ENCODE results near the gene LMF1. TPM values are rescaled to one million over a fixed set of nuclear protein-coding genes. Genes with fewer than 3 reads are reported as not detected.

LMF1 gene
- total RNA-seq, 1 experiment from 2014 or later, result 12.8 TPM

DNA sequence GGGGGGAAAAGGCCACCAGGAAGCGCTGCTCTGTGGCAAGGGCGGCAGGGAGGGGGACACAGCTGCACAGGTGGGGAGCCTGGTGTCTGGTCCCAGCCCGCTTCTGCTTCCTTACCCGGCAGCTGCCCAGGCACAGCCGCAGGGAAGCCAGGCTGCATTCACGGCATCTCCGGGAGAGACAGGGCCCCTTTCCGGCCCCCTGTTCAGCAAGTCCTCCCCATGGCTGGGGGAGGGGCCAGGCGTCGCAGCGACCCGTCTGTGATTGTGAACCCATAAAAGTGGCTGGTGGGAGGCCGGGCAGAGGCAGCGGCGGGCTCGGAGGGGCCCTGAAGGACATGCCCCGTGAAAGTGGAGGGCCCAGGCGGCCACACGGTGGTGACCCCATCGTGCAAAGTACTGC is 39.5 kb upstream of the LMF1 start (continued):
- TF ChIP-seq ZFX (IDR thresholded peaks at IDR 0.05) (no peak), SIN3A (IDR thresholded peaks at IDR 0.05; ENCODE audit: low read depth) (no peak), EZH2phosphoT487 (IDR thresholded peaks at IDR 0.05; ENCODE audit: borderline replicate concordance) (no peak), YY1 (IDR thresholded peaks at IDR 0.05; ENCODE audit: extremely low read depth, insufficient replicate concordance, low read depth, low read length) (no peak), CEBPB (IDR thresholded peaks at IDR 0.05; ENCODE audit: low read depth) (no peak), ELF1 (IDR thresholded peaks at IDR 0.05; ENCODE audit: borderline replicate concordance, low read depth) (no peak), POLR2A (IDR thresholded peaks at IDR 0.05; ENCODE audit: borderline replicate concordance, extremely low read depth, insufficient read depth, insufficient read length) (no peak)
- TF ChIP-seq, protein P1, sequence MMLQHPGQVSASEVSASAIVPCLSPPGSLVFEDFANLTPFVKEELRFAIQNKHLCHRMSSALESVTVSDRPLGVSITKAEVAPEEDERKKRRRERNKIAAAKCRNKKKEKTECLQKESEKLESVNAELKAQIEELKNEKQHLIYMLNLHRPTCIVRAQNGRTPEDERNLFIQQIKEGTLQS (IDR thresholded peaks at IDR 0.05), result no peak
- TF ChIP-seq, protein P2, sequence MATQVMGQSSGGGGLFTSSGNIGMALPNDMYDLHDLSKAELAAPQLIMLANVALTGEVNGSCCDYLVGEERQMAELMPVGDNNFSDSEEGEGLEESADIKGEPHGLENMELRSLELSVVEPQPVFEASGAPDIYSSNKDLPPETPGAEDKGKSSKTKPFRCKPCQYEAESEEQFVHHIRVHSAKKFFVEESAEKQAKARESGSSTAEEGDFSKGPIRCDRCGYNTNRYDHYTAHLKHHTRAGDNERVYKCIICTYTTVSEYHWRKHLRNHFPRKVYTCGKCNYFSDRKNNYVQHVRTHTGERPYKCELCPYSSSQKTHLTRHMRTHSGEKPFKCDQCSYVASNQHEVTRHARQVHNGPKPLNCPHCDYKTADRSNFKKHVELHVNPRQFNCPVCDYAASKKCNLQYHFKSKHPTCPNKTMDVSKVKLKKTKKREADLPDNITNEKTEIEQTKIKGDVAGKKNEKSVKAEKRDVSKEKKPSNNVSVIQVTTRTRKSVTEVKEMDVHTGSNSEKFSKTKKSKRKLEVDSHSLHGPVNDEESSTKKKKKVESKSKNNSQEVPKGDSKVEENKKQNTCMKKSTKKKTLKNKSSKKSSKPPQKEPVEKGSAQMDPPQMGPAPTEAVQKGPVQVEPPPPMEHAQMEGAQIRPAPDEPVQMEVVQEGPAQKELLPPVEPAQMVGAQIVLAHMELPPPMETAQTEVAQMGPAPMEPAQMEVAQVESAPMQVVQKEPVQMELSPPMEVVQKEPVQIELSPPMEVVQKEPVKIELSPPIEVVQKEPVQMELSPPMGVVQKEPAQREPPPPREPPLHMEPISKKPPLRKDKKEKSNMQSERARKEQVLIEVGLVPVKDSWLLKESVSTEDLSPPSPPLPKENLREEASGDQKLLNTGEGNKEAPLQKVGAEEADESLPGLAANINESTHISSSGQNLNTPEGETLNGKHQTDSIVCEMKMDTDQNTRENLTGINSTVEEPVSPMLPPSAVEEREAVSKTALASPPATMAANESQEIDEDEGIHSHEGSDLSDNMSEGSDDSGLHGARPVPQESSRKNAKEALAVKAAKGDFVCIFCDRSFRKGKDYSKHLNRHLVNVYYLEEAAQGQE (IDR thresholded peaks at IDR 0.05; ENCODE audit: low read depth), result no peak

DNA sequence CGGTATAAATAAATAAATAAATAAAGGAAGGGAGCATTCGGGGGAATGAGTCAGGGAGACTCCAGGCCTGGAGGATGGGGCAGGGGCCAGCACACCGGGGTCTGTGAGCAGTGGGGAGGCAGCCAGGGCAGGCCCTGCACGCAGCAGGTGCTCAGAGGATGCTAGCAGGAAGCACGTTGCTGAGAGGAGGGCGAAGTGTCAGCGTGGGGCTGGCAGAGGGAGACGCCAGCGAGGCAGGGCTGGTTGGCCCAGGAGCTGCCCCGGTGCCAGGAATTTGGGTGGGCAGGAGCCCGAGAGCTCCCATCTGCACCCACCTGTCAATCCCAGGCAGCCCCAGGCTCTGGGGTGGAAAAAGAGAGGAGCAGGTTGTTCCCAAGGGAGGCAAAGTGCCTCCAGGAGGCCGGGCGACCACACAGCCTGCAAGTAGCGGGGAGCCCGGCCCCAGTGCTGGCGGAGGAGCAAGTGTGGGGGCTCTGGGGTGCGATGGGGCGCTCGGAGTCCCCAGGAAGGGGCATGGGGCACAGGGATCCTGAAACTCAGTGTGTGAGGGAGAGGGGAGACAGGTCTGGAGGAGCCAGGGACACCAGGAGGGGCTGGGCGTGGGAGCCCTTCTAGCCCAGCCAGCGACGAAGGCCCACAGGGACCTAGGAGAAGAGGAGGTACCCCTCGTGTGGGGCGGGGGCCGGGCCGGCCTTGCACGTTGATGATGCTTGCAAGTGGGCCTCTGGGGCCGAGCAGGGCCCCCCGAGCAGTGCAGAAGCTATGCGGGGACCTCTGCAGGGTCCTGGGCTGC is 38.8 kb upstream of the LMF1 start:
- intact Hi-C loops (cut with micrococcal nuclease), result no loop called here
- Histone ChIP-seq H3K9me3 (ENCODE audit: control insufficient read depth in 1 of 2, insufficient read depth in 1 of 2, low read depth in 1 of 2, low read length in 2 of 2) (no peaks in the 10 kb centered on the region), H3K27me3 (ENCODE audit: insufficient read depth, low read length) (peaks cover 44% of the 10 kb centered on the region), H3K9ac (ENCODE audit: low read length) (no peak overlapping the region), H3K79me2 (ENCODE audit: insufficient read depth, low read length) (no peaks in the 10 kb centered on the region), H3K4me3 (replicated peaks in 1 of 2; ENCODE audit: low read depth in 1 of 2, low read length in 2 of 2) (no peak overlapping the region), H4K20me1 (ENCODE audit: insufficient read depth) (no peaks in the 10 kb centered on the region), H3K4me1 (ENCODE audit: control insufficient read depth in 1 of 2, insufficient read depth in 2 of 2, low read length in 2 of 2) (peaks cover 5 to 12% of the 10 kb centered on the region in 2 experiments), H3K27ac (ENCODE audit: low read depth, low read length) (no peak overlapping the region), H3K9me2 (ENCODE audit: insufficient read depth) (no peaks in the 10 kb centered on the region), H3K36me3 (ENCODE audit: control insufficient read depth in 1 of 2, insufficient read depth in 2 of 2, low read length in 2 of 2) (no peaks in the 10 kb centered on the region), H3K4me2 (ENCODE audit: low read length) (no peak overlapping the region), H2AFZ (ENCODE audit: low read depth, low read length, poor library complexity, severe bottlenecking) (no peak overlapping the region)
- no peak for DNase-seq (ENCODE audit: low read depth, low spot score)
- RAD21 ChIA-PET (ENCODE audit: low non-redundant PET in 1 of 2, low total read pairs in 2 of 2, uncharacterized antibody in 2 of 2, unreplicated experiment in 2 of 2), result no interaction called here
- POLR2A ChIA-PET, result no interaction called here
- ATAC-seq, result no peak
- CTCF ChIA-PET, result no interaction called here
- no TSS peak for BruUV-seq (replicated peaks)
- TF ChIP-seq EZH2 (IDR thresholded peaks at IDR 0.05), result no peak
- TF ChIP-seq, protein P3, sequence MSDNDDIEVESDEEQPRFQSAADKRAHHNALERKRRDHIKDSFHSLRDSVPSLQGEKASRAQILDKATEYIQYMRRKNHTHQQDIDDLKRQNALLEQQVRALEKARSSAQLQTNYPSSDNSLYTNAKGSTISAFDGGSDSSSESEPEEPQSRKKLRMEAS (IDR thresholded peaks at IDR 0.05), result no peak
- TF ChIP-seq POLR2AphosphoS5 (IDR thresholded peaks at IDR 0.05; ENCODE audit: low read depth, low read length), result no peak
- TF ChIP-seq, protein P4, sequence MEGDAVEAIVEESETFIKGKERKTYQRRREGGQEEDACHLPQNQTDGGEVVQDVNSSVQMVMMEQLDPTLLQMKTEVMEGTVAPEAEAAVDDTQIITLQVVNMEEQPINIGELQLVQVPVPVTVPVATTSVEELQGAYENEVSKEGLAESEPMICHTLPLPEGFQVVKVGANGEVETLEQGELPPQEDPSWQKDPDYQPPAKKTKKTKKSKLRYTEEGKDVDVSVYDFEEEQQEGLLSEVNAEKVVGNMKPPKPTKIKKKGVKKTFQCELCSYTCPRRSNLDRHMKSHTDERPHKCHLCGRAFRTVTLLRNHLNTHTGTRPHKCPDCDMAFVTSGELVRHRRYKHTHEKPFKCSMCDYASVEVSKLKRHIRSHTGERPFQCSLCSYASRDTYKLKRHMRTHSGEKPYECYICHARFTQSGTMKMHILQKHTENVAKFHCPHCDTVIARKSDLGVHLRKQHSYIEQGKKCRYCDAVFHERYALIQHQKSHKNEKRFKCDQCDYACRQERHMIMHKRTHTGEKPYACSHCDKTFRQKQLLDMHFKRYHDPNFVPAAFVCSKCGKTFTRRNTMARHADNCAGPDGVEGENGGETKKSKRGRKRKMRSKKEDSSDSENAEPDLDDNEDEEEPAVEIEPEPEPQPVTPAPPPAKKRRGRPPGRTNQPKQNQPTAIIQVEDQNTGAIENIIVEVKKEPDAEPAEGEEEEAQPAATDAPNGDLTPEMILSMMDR (IDR thresholded peaks at IDR 0.05 in 2 of 3, conservative IDR thresholded peaks at IDR 0.05 in 1 of 3; ENCODE audit: borderline replicate concordance in 1 of 3, insufficient read depth in 1 of 3, low read depth in 2 of 3, low read length in 2 of 3), result no peak
- TF ChIP-seq, protein P1 (IDR thresholded peaks at IDR 0.05), result no peak
- no peak for TF ChIP-seq CBX3 (IDR thresholded peaks at IDR 0.05; ENCODE audit: low read depth)
- no peak for TF ChIP-seq RAD21 (IDR thresholded peaks at IDR 0.05; ENCODE audit: low read depth)
- no peak for TF ChIP-seq SIN3A (IDR thresholded peaks at IDR 0.05; ENCODE audit: low read depth)
- no peak for TF ChIP-seq EGR1 (IDR thresholded peaks at IDR 0.05; ENCODE audit: low read depth)
- TF ChIP-seq ZFX (IDR thresholded peaks at IDR 0.05), result no peak
- no peak for TF ChIP-seq FOSL1 (IDR thresholded peaks at IDR 0.05; ENCODE audit: low read depth)
- no peak for TF ChIP-seq YY1 (IDR thresholded peaks at IDR 0.05; ENCODE audit: extremely low read depth, insufficient replicate concordance, low read depth, low read length)
- no peak for TF ChIP-seq SRF (IDR thresholded peaks at IDR 0.05; ENCODE audit: low read depth)
- no peak for TF ChIP-seq SP1 (IDR thresholded peaks at IDR 0.05; ENCODE audit: low read depth)
- TF ChIP-seq JUND (IDR thresholded peaks at IDR 0.05), result no peak

All from HCT116 (cell line).